NCI-H748 (cell line): Measurements from ENCODE around the gene P2RY11.

Source experiments
- DNase-seq: peaks from one replicate; lab custom pipeline; 2025; ENCODE audit not compliant: unreplicated experiment; lab: John Stamatoyannopoulos, UW

Gene P2RY11

GRCh38 chr19:10111405-10111811 lies at the start of gene P2RY11:
TSS of gene P2RY11 (plus strand) at chr19:10111693. CDS start at chr19:10111722, 29 bp downstream.
- DNase-seq, result no peak

- no peak for DNase-seq
Observed at GRCh38 chr19:10061717-10062310, 49.7 kb upstream of the P2RY11 start.

- DNase-seq, result no peak
Observed at GRCh38 chr19:10068205-10068604, 43.3 kb upstream of the P2RY11 start.

GRCh38 chr19:10069046-10069445 lies 42.4 kb upstream of the P2RY11 start:
- no peak for DNase-seq

- DNase-seq, result no peak
Observed at GRCh38 chr19:10070730-10071446, 40.6 kb upstream of the P2RY11 start.

GRCh38 chr19:10074153-10074552 lies 37.3 kb upstream of the P2RY11 start:
- DNase-seq, result peak; percentile 13

- no peak for DNase-seq
Observed at GRCh38 chr19:10076535-10076934, 35.0 kb upstream of the P2RY11 start.

GRCh38 chr19:10078329-10078728 lies 33.2 kb upstream of the P2RY11 start:
- DNase-seq, result no peak

GRCh38 chr19:10079031-10079453 lies 32.5 kb upstream of the P2RY11 start:
- DNase-seq, result no peak

GRCh38 chr19:10083911-10084310 lies 27.6 kb upstream of the P2RY11 start:
- no peak for DNase-seq

GRCh38 chr19:10084803-10085202 lies 26.7 kb upstream of the P2RY11 start:
- no peak for DNase-seq

- peak; percentile 47 for DNase-seq
Observed at GRCh38 chr19:10085641-10086590, 25.6 kb upstream of the P2RY11 start, which contains the start of gene SHFL. TSS of gene SHFL (plus strand) at chr19:10086317. CDS start at chr19:10086428, 111 bp downstream.

- no peak for DNase-seq
Observed at GRCh38 chr19:10086591-10087192, 24.8 kb upstream of the P2RY11 start.

- DNase-seq, result no peak
Observed at GRCh38 chr19:10087296-10088061, 24.0 kb upstream of the P2RY11 start.

- DNase-seq, result no peak
Observed at GRCh38 chr19:10088949-10089554, 22.4 kb upstream of the P2RY11 start.

- DNase-seq, result no peak
Observed at GRCh38 chr19:10089801-10090375, 21.6 kb upstream of the P2RY11 start.

- no peak for DNase-seq
Observed at GRCh38 chr19:10091370-10091687, 20.2 kb upstream of the P2RY11 start.

GRCh38 chr19:10091895-10092641 lies 19.4 kb upstream of the P2RY11 start:
- no peak for DNase-seq
